Measurements from ENCODE around the gene CMIP.

DNA sequence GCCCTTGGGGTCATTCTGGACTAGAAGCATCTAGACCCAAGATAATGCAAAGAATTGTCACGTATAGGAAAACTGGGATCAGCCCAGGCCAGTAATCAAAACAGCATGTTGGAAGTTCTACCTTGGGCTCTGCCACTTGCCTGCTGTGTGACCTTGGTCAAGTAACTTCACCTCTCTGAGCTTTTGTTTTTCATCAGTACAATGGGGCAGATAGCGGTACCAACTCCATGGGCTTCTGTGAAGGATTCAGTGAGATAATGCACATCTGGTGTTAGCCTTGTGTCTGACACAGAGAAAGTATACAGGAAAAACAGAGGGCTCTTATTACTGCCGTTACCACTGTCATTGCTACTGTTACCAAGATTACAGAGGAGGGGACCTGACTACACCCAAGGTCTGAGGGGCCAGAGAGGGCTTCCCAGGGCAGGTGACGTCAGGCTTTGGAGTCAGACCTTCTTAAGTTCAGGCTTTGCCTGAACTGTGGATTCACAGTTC, 24.6 kb downstream of the CMIP start:
- TF ChIP-seq, protein P1, sequence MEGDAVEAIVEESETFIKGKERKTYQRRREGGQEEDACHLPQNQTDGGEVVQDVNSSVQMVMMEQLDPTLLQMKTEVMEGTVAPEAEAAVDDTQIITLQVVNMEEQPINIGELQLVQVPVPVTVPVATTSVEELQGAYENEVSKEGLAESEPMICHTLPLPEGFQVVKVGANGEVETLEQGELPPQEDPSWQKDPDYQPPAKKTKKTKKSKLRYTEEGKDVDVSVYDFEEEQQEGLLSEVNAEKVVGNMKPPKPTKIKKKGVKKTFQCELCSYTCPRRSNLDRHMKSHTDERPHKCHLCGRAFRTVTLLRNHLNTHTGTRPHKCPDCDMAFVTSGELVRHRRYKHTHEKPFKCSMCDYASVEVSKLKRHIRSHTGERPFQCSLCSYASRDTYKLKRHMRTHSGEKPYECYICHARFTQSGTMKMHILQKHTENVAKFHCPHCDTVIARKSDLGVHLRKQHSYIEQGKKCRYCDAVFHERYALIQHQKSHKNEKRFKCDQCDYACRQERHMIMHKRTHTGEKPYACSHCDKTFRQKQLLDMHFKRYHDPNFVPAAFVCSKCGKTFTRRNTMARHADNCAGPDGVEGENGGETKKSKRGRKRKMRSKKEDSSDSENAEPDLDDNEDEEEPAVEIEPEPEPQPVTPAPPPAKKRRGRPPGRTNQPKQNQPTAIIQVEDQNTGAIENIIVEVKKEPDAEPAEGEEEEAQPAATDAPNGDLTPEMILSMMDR (conservative IDR thresholded peaks at IDR 0.05; ENCODE audit: low read length), result no peak
- TF ChIP-seq EZH2phosphoT487 (IDR thresholded peaks at IDR 0.05; ENCODE audit: borderline replicate concordance), result no peak

Data from Loucy (cell line).